ENCODE results near the gene DUSP12. TPM values are rescaled to one million over a fixed set of nuclear protein-coding genes. Genes with fewer than 3 reads are reported as not detected.

Gene DUSP12, protein sequence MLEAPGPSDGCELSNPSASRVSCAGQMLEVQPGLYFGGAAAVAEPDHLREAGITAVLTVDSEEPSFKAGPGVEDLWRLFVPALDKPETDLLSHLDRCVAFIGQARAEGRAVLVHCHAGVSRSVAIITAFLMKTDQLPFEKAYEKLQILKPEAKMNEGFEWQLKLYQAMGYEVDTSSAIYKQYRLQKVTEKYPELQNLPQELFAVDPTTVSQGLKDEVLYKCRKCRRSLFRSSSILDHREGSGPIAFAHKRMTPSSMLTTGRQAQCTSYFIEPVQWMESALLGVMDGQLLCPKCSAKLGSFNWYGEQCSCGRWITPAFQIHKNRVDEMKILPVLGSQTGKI
- total RNA-seq = 28.8 and 29.4 TPM in 2 replicates

DNA sequence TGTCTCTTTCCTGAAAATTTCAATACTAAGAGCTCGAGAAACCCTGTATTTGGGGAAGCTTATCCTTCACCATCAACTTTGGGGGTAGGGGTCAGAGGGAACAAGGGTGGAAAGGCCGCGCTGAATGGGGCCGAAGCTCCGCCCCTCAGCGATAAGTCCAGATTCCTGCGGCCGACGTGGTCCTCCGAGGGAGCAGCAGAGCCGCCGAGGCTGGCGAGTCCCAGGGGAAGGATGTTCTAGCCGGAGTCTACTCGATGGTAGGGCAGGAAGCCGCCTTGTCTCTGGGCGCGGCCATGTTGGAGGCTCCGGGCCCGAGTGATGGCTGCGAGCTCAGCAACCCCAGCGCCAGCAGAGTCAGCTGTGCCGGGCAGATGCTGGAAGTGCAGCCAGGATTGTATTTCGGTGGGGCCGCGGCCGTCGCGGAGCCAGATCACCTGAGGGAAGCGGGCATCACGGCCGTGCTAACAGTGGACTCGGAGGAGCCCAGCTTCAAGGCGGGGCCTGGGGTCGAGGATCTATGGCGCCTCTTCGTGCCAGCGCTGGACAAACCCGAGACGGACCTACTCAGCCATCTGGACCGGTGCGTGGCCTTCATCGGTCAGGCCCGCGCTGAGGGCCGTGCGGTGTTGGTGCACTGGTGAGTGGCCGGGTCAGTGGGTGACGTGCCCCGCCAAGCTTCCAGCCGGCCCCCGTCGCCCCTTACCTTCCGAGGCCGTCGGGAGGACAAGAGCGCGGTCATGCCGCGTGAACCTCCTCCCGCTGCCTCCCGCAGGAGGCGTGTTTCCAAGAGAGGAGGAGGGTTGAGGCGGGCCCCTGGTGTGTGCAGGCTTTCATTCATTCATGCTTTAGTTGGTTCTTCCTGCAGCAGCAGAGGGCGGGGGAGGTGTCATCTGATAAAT, at the start of gene DUSP12:
TSS of gene DUSP12 (plus strand) at position 278 of the 899 bp plus-strand sequence. CDS start at position 294, 16 bp downstream.

DNA sequence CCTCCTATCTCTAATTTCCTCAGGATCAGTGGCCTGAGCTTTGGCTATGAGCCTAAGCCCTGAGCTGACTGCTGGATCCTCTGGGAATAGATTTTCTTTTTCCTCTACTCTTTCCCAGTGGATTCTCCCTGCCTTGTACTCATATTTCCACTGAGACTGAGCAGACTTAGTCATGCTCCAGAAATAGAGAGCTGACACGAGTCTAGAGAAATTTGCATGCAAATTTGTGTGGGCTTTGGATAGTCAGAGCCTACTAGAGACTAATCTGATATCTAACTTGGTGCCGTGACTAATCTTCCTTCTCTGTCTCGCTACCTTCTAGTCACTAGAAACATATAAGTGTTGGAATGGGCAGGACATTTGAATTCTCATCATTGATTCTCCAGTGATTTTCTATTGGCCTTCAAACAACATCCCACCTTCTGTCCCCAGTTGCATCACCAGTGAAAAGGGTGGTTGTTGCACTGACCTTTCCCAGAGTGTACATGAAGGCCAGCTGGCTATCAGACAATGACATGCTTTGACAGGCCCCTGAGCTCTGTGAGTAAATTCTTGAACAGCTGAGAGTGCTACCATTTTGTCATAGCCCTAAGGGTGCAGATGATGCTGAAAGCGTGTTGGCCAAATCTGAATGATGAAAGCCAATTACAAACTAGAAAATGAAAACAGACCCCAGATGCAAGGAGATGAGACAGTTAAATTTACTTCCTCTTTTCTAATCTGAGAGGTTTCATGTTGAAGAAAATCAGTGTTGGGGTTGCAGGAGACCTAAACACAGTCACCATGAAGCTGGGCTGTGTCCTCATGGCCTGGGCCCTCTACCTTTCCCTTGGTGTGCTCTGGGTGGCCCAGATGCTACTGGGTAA, 42.9 kb upstream of the DUSP12 start, which contains the start of gene FCRLA:
TSS of gene FCRLA (plus strand) at position 748 of the 866 bp plus-strand sequence. CDS start at position 784, 36 bp downstream.

DNA sequence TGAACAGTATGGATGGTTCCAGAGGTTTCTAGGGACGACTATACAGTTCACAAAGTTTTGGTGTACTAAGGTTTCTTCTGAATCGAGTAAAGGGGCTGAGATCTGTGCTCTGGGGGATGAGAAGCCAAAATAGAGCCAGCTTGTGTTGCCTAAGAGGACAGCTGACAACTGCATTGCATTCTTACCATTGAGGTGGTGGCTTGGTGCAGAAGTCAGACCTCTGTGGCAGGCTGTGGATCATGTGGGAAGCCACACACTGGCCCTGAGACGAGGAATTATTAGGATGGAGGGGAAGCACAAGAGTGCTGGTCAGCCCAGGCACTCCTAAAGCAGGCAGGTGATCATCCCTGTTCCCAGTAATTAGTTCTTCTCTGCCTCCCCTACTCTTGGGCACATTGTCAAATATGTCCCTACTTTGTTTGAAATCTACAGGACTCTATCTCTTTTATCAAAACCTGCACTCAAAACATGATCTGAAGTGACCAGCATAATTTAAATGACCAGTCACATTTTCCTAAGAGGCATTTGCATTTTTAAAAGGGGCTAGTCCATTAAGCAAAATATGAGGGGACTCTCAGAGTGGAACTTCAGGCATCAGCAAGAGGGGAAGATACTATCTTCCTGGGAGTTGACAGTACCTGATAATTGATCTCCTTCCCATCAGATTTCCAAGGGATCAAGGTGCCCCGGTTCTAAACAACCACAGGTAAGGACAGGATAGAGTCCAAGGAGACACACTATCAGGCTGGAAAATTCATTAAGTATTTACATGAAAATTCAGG, 28.4 kb upstream of the DUSP12 start, which contains the start of gene FCRLB:
TSS of gene FCRLB (plus strand) at position 589 of the 782 bp plus-strand sequence. CDS start 1,129 bp downstream, outside the sequence.

DNA sequence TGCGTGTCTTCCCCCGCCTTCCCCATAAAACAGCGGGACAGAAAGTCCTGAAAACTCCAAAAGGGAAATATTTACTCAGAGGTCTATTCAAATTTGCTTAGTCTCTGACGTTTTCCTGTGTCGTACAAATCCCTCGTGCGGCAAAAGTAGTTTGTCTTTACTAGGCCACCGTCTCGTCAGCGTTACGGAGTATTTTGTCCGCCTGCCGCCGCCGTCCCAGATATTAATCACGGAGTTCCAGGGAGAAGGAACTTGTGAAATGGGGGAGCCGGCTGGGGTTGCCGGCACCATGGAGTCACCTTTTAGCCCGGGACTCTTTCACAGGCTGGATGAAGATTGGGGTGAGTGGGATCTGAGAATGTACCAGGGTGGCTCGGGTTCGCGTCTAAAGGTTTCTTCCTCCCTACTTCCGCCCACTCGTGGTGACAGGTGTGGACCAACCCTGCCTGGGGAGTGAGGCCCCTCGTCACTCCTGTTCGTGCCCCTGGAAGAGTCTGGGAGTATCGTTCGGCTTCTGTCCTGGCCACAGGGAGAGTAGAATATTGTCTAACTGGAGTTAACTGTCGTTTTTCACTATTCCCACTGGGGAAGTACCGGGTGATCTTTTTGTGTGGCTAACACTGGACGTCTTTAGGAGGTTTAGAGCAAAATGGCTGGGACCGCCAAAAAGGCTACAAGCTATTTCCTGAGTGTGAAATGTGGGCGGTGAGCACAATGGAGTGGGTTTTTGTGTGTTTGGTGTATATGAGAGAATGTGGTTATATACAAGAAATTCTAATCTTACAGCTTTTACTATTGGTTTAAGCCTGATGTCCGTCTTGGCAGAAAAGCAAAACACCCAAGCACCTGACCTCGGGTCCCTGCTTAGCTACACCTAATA, 16.8 kb downstream of the DUSP12 start, which contains the start of gene ATF6:
TSS of gene ATF6 (plus strand) at position 219 of the 880 bp plus-strand sequence. CDS start at position 260, 41 bp downstream.

Small RNAs within 50 kb of the gene (small RNA-seq; reads per million reads assigned to genes)
- gene RN7SL466P = not detected

Other genes with a start within 250 kb of the DUSP12 start
- gene FCGR2A, start 244.3 kb upstream of the DUSP12 start, total RNA-seq = 0.39 TPM in 1 of 2 replicates, not detected in the other
- gene HSPA6, start 225.2 kb upstream of the DUSP12 start, total RNA-seq = 0.22 and 0.39 TPM in 2 replicates
- not detected in 2 replicates for gene FCGR3A, start 200.0 kb upstream of the DUSP12 start, total RNA-seq
- not detected in 2 replicates for gene FCGR3B, start 118.6 kb upstream of the DUSP12 start, total RNA-seq
- not detected in 2 replicates for gene FCGR2B, start 86.6 kb upstream of the DUSP12 start, total RNA-seq
- gene FCRLA, start 42.6 kb upstream of the DUSP12 start, total RNA-seq = not detected in 2 replicates
- gene FCRLB, start 28.2 kb upstream of the DUSP12 start, total RNA-seq = 0.79 and 1.1 TPM in 2 replicates
- 18.8 and 19.7 TPM in 2 replicates for gene ATF6, start 16.5 kb downstream of the DUSP12 start, total RNA-seq